Tibial nerve (tissue), 4 donors: ENCODE measurements around the gene CAMTA1.

Experiments used
- CTCF ChIP-seq, 5 experiments: fragments of 200-600 bp in 3 of 5; fragments of 450-650 bp in 2 of 5; sonication (generic) in 3 of 5; IDR thresholded peaks; one replicate each; pipeline ENCODE4 v1.5.1; 2016 to 2019; ENCODE audit warnings: antibody characterized with exemption in 5 of 5, mild to moderate bottlenecking in 3 of 5, moderate library complexity in 2 of 5
- EP300 ChIP-seq, 2 donors: sonication (generic); formaldehyde crosslinking; IDR thresholded peaks; one replicate each; pipeline ENCODE4 v1.6.1; 2017; ENCODE audit warnings: antibody characterized with exemption in 2 of 2, mild to moderate bottlenecking in 1 of 2

- TF ChIP-seq CTCF (IDR thresholded peaks at IDR 0.05) (no peak), EP300 (IDR thresholded peaks at IDR 0.05) (no peak)
These were observed 739.4 kb downstream of the CAMTA1 start for GRCh38 chr1:7524341-7525337.
